Thyroid gland (tissue), 4 donors: ENCODE results near the gene SEC11A. TPM values are rescaled to one million over a fixed set of nuclear protein-coding genes. Genes with fewer than 3 reads are reported as not detected.
"Not testable (repeated sequence)": the region's sequence is repeated elsewhere in the genome, so short reads cannot be mapped to it uniquely, and the experiment has no call there.

Experiments used
- DNase-seq, 2 donors: peaks; one replicate each; pipeline ENCODE4 v3.0.0-alpha.2; 2019
- H3K27ac ChIP-seq, 3 donors: fragments of 200-600 bp; sonication (generic); 1 replicate in 2 of 3; 2 replicates in 1 of 3; pipeline ENCODE4 v1.5.1; 2016 to 2019; ENCODE audit warnings: mild to moderate bottlenecking in 1 of 3, moderate library complexity in 1 of 3
- H3K27me3 ChIP-seq: fragments of 200-600 bp; sonication (generic); one replicate; pipeline ENCODE4 v1.5.1; 2019
- H3K36me3 ChIP-seq, 2 donors: fragments of 200-600 bp; sonication (generic); one replicate each; pipeline ENCODE4 v1.5.1; 2016 to 2019
- H3K4me1 ChIP-seq, 2 donors: fragments of 200-600 bp; sonication (generic); one replicate each; pipeline ENCODE4 v1.5.1; 2017 to 2019
- H3K4me3 ChIP-seq, 3 donors: fragments of 200-600 bp; sonication (generic); replicated peaks in 1 of 3; 1 replicate in 2 of 3; 2 replicates in 1 of 3; pipeline ENCODE4 v1.5.1; 2016; ENCODE audit warnings: mild to moderate bottlenecking in 1 of 3
- H3K9me3 ChIP-seq: fragments of 200-600 bp; sonication (generic); one replicate; pipeline ENCODE4 v1.5.1; 2017
- CTCF ChIP-seq, 6 experiments: fragments of 200-600 bp in 3 of 6; fragments of 450-650 bp in 3 of 6; sonication (generic) in 3 of 6; IDR thresholded peaks; one replicate each; pipeline ENCODE4 v1.5.1; 2016 to 2019; ENCODE audit warnings: antibody characterized with exemption in 6 of 6, mild to moderate bottlenecking in 2 of 6, inconsistent platforms in 1 of 6, moderate library complexity in 1 of 6
- POLR2A ChIP-seq, 2 donors: fragments of 450-650 bp; IDR thresholded peaks; one replicate each; pipeline ENCODE4 v1.6.1; 2017; ENCODE audit warnings: antibody characterized with exemption in 2 of 2, mild to moderate bottlenecking in 2 of 2, moderate library complexity in 1 of 2
- WGBS, 2 donors: methylation state at CpG; one replicate each; pipeline ENCODE4 v1.1.5; 2017; 5-methylcytosine and 5-hydroxymethylcytosine counted together
- intact Hi-C: fragments of 100-400 bp; cut with DNase I; formaldehyde crosslinking; loops from one replicate; pipeline ENCODE4 v1.15.1; 2023
- total RNA-seq, 4 donors: library from RNA; depleted of rRNA; stranded (reverse); fragments of >200 nt; gene quantifications; one replicate each; pipeline ENCODE4 v1.2.3, GENCODE V29; 2016

The SEC11A gene
- total RNA-seq, 4 donors from 2014 or later = 170 to 304 (median 182) TPM

- peaks cover 35 to 48% of the 10 kb centered on the region in 2 donors for H3K4me1 ChIP-seq
- no peak overlapping the region for H3K4me3 ChIP-seq
These were observed 45.7 kb upstream of the SEC11A start for GRCh38 chr15:84761607-84762131.

DNA sequence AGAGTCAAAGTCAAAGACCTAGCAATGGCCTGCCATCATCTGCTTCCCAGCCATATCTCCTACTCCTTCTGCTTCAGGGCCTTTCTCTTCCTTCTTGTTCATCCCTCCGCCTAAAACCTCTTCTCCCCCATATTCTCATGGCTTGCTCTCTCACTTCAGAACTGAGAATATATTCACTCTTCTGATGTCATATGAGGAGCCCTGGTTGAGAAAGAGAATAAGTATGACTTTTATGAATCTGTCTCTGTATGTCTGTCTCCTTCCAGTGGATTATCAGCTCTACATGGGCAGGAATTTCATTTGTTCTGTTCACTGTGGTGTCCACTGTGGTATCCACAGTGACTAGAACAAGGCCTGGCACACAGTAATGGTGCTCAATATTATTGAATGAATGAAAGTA lies 44.3 kb upstream of the SEC11A start:
- Histone ChIP-seq H3K4me1 (peaks cover 38 to 61% of the 10 kb centered on the region in 2 donors), H3K36me3 (no peaks in the 10 kb centered on the region), H3K27ac (no peak overlapping the region), H3K9me3 (no peaks in the 10 kb centered on the region), H3K4me3 (no peak overlapping the region), H3K27me3 (no peaks in the 10 kb centered on the region)
- WGBS, 2 donors = 95% methylated on average over 1 of the region's 1 CpG
- no peak for TF ChIP-seq POLR2A (IDR thresholded peaks at IDR 0.05)
- intact Hi-C loops = no loop called here
- no peak for DNase-seq

More at GRCh38 chr15:84761607-84762131, 45.7 kb upstream of the SEC11A start:
- no peaks in the 10 kb centered on the region for H3K9me3 ChIP-seq
- H3K27me3 ChIP-seq = no peaks in the 10 kb centered on the region
- H3K36me3 ChIP-seq = no peaks in the 10 kb centered on the region
- intact Hi-C loops = no loop called here
- no peak overlapping the region for H3K27ac ChIP-seq
- DNase-seq = no peak
- TF ChIP-seq POLR2A (IDR thresholded peaks at IDR 0.05) (no peak), CTCF (IDR thresholded peaks at IDR 0.05) (no peak)
- 47 to 64% methylated on average over 4 of the region's 4 CpGs for WGBS, 2 donors

GRCh38 chr15:84759018-84759417 lies 43.1 kb upstream of the SEC11A start:
- DNase-seq = no peak
- H3K36me3 ChIP-seq = no peaks in the 10 kb centered on the region
- H3K9me3 ChIP-seq = no peaks in the 10 kb centered on the region
- TF ChIP-seq POLR2A (IDR thresholded peaks at IDR 0.05) = no peak
- TF ChIP-seq CTCF (IDR thresholded peaks at IDR 0.05) = no peak
- no peak overlapping the region for H3K27ac ChIP-seq
- no peaks in the 10 kb centered on the region for H3K27me3 ChIP-seq
- intact Hi-C loops = no loop called here
- 50 to 66% methylated on average over 1 of the region's 1 CpG for WGBS, 2 donors
- H3K4me3 ChIP-seq = no peak overlapping the region
- H3K4me1 ChIP-seq = peaks cover 36 to 57% of the 10 kb centered on the region in 2 donors

DNA sequence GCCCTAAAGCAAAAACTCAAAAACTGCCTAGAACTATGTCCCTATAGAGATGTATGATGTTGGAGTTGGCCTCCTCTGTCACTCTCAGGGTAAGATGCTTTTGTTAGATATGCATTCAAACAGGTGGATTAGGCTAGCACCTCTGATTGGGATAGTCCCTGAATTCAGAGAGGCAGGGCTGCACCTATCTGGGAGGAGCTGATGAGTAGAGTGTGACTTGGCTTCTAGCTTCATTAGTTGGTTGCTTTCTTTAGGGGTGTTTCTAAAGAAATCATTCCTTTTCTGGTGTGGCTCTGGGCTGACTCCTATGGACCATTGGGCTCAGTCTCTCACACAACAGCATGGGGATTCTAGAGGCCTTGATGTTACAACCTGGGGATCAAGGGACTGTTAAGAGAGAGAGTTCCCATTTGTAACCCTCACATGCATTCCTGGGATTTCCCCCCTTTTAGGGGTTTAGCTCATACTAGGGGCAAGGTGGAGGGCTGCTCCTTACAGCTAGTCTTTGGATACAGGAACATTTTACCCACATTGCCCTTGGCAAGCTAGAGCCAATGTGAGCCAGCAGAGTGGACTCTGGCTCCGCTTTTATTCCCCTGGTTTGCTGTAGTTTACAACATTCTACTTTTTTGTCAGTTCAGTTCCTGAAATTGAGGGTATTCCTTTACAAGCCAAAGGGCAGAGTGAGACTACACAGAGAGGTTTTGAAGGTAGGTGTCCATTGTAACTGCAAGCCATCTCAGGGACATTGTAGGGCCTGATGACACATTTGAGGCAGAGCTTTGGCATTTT lies 40.0 kb upstream of the SEC11A start:
- TF ChIP-seq CTCF (IDR thresholded peaks at IDR 0.05) = no peak
- no peak for TF ChIP-seq POLR2A (IDR thresholded peaks at IDR 0.05)
- intact Hi-C loops = no loop called here
- Histone ChIP-seq H3K36me3 (no peaks in the 10 kb centered on the region), H3K27ac (no peak overlapping the region), H3K27me3 (no peaks in the 10 kb centered on the region), H3K9me3 (no peaks in the 10 kb centered on the region), H3K4me1 (peaks cover 20 to 56% of the 10 kb centered on the region in 2 donors), H3K4me3 (no peak overlapping the region)
- DNase-seq = no peak
- WGBS, 2 donors = 87 to 100% methylated on average over 1 of the region's 1 CpG

GRCh38 chr15:84754889-84755288 lies 39.0 kb upstream of the SEC11A start:
- WGBS, 2 donors = 69 to 84% methylated on average over 4 of the region's 4 CpGs

DNA sequence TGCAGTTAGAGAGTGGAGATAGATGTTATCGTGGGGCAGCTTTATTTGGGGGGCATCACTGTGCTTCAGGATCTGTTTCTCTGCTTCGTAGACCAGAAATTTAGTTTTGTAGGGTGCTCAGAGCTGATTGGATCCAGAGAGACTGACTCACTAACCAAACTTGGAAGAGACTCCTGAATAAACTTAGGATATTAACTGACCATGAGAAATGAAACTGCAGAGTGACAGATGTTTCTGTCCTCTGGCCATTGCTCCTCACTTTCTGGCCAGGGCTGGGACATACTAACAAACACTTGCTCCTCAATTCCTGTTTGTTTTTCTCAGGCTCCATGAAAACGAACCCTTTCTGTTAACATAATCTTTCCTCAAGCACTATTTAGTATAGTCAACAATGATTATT lies 36.8 kb upstream of the SEC11A start:
- 61 to 62% methylated on average over 3 of the region's 3 CpGs for WGBS, 2 donors
- no peaks in the 10 kb centered on the region for H3K9me3 ChIP-seq
- peaks cover 23 to 42% of the 10 kb centered on the region in 2 donors for H3K4me1 ChIP-seq
- no peak overlapping the region for H3K4me3 ChIP-seq
- no peak for TF ChIP-seq POLR2A (IDR thresholded peaks at IDR 0.05)
- no peak for TF ChIP-seq CTCF (IDR thresholded peaks at IDR 0.05)
- H3K36me3 ChIP-seq = no peaks in the 10 kb centered on the region
- intact Hi-C loops = loop anchor here (5.0 kb wide), 1 partner anchor 180 kb away; no protein-coding TSS in a partner anchor
- no peak for DNase-seq
- H3K27ac ChIP-seq = no peak overlapping the region
- no peaks in the 10 kb centered on the region for H3K27me3 ChIP-seq

More at GRCh38 chr15:84754889-84755288, 39.0 kb upstream of the SEC11A start:
- H3K4me1 ChIP-seq = peaks cover 29 to 56% of the 10 kb centered on the region in 2 donors
- H3K9me3 ChIP-seq, DNase-seq, H3K36me3 ChIP-seq, H3K27me3 ChIP-seq, H3K4me3 ChIP-seq, H3K27ac ChIP-seq: not testable (repeated sequence)
- intact Hi-C loops = loop anchor here (5.0 kb wide), 1 partner anchor 177 kb away; no protein-coding TSS in a partner anchor
